K562 (cell line): Measurements from ENCODE around the gene MBL2.

Experiments used
- CTCF ChIP-seq, 3 experiments: IDR thresholded peaks in 2 of 3; conservative IDR thresholded peaks in 1 of 3; 2 replicates each; pipeline ENCODE4 v1.5.1; 2011 to 2012; ENCODE audit warnings: low read length in 3 of 3, mild to moderate bottlenecking in 3 of 3, control low read depth in 2 of 3, improper control_type of control experiment in 1 of 3, inconsistent platforms in 1 of 3, low read depth in 1 of 3, mixed read lengths in 1 of 3, moderate library complexity in 1 of 3; ENCODE audit not compliant: insufficient read depth in 2 of 3
- HDAC8 ChIP-seq: fragments of 450-650 bp; IDR thresholded peaks from 2 replicates; pipeline ENCODE4 v1.6.1; 2016; ENCODE audit warnings: mild to moderate bottlenecking, missing genetic modification characterization, moderate library complexity, missing compliant biosample characterization
- JUND ChIP-seq, 2 experiments: IDR thresholded peaks; 2 replicates in 1 of 2; 3 replicates in 1 of 2; pipeline ENCODE4 v1.6.1; 2011; ENCODE audit warnings: borderline replicate concordance in 2 of 2, low read depth in 2 of 2, low read length in 2 of 2, improper control_type of control experiment in 1 of 2, missing biosample characterization in 1 of 2, missing genetic modification characterization in 1 of 2, missing genetic modification reagents in 1 of 2
- KDM5B ChIP-seq: fragments of 200-600 bp; sonication (generic); IDR thresholded peaks from 2 replicates; pipeline ENCODE4 v1.6.1; 2012; ENCODE audit warnings: low read depth, mild to moderate bottlenecking, moderate library complexity, low read length, control low read depth, inconsistent platforms; ENCODE audit not compliant: insufficient replicate concordance
- PHF20 ChIP-seq: fragments of 450-650 bp; IDR thresholded peaks from 2 replicates; pipeline ENCODE4 v1.6.1; 2018; ENCODE audit not compliant: partially characterized antibody
- POLR2A ChIP-seq: fragments of 450-650 bp; conservative IDR thresholded peaks from 2 replicates; pipeline ENCODE4 v1.6.1; 2016
- ZNF282 ChIP-seq: sonication (generic); formaldehyde crosslinking; IDR thresholded peaks from 2 replicates; pipeline ENCODE4 v1.8.1; 2023; ENCODE audit warnings: missing genetic modification reagents
- ZNF778 ChIP-seq: fragments of 450-650 bp; formaldehyde crosslinking; IDR thresholded peaks from 2 replicates; pipeline ENCODE4 v1.4.0; 2020; ENCODE audit warnings: mild to moderate bottlenecking, moderate library complexity

- TF ChIP-seq CTCF (IDR thresholded peaks at IDR 0.05 in 2 of 3, conservative IDR thresholded peaks at IDR 0.05 in 1 of 3; ENCODE audit: insufficient read depth in 2 of 3, low read depth in 1 of 3, low read length in 3 of 3) (no peak), HDAC8 (tag) (no peak), ZNF778 (CRISPR knock-in tag) (no peak), ZNF282 (CRISPR knock-in tag) (no peak), PHF20 (no peak), JUND (IDR thresholded peaks at IDR 0.05; ENCODE audit: borderline replicate concordance, low read depth, low read length) (no peak), JUND (tag; IDR thresholded peaks at IDR 0.05; ENCODE audit: borderline replicate concordance, low read depth, low read length) (no peak), POLR2A (no peak), KDM5B (no peak)
Measured at GRCh38 chr10:52740155-52740549, 32.4 kb downstream of the MBL2 start.
